Muscle layer of colon (tissue), 2 donors: ENCODE measurements around the gene CASK.

ENCODE experiments used
- H3K27ac ChIP-seq: one replicate; pipeline ENCODE4 v1.7.0; 2013; ENCODE audit warnings: low read depth, mild to moderate bottlenecking, low read length, moderate library complexity
- H3K27me3 ChIP-seq, 2 donors: one replicate each; pipeline ENCODE4 v1.7.0; 2013; ENCODE audit warnings: low read length in 2 of 2, mild to moderate bottlenecking in 2 of 2; ENCODE audit not compliant: insufficient read depth in 2 of 2, control insufficient read depth in 1 of 2
- H3K36me3 ChIP-seq: one replicate; pipeline ENCODE4 v1.7.0; 2013; ENCODE audit warnings: mild to moderate bottlenecking, low read length; ENCODE audit not compliant: insufficient read depth
- H3K4me1 ChIP-seq: one replicate; pipeline ENCODE4 v1.7.0; 2013; ENCODE audit warnings: mild to moderate bottlenecking, low read length; ENCODE audit not compliant: insufficient read depth
- H3K4me3 ChIP-seq, 2 donors: one replicate each; pipeline ENCODE4 v1.7.0; 2013; ENCODE audit warnings: low read length in 2 of 2, low read depth in 1 of 2, mild to moderate bottlenecking in 1 of 2, moderate library complexity in 1 of 2
- H3K9ac ChIP-seq: one replicate; pipeline ENCODE4 v1.7.0; 2013; ENCODE audit warnings: low read length
- H3K9me3 ChIP-seq: one replicate; pipeline ENCODE4 v1.7.0; 2013; ENCODE audit warnings: mild to moderate bottlenecking, low read length
- donor health status: abdominal sarcoma.
- donor health status: Adenocarcinoma of cecum.

Gene CASK

DNA sequence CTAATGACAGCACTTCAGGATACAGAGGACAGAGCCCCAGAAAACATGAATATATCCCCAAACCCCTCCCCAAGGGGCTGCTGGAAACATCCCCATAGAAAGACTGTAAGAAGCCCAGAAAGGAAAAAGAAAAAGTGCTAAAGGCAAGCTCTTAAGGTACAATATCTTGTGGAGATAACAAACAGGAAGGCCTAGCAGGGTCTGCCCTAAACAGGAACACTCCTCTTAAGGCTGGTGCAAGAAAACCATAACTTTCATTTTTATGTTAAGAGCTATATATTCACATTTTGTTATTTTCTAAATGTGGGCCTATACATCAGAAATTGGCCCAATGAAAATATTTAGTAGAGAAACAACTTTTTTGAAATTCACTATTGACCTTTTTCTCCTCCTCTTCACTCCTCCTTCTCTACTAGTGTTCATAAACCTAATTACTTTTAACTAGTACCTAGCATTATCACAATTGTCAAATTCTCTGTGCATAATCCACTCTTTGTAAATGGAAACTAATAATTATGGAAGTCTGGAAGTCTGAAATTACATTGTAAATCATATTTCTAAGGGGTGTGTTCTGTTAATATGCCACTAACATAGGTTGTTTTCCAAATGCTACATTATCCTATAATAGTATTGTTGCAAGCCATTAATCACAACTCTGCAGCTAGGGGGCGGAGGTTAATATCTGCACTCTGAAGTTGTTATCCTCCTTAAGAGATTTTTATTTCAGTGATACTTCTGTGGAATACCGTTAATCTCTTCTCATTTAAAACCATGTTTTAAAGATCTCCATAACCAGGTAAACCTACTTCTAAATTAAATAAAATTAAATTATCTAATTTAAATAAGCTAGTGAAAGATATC lies 59.8 kb downstream of the CASK start:
- Histone ChIP-seq H3K27ac (no peak overlapping the region), H3K36me3 (no peaks in the 10 kb centered on the region), H3K4me3 (no peak overlapping the region), H3K9me3 (no peaks in the 10 kb centered on the region), H3K9ac (no peak overlapping the region), H3K27me3 (no peaks in the 10 kb centered on the region), H3K4me1 (no peaks in the 10 kb centered on the region)

- no peak overlapping the region for H3K9ac ChIP-seq
- H3K4me3 ChIP-seq: no peak overlapping the region
- no peaks in the 10 kb centered on the region for H3K36me3 ChIP-seq
- no peak overlapping the region for H3K27ac ChIP-seq
- no peaks in the 10 kb centered on the region for H3K9me3 ChIP-seq
- peaks cover 0 to 5% of the 10 kb centered on the region in 2 donors for H3K27me3 ChIP-seq
- H3K4me1 ChIP-seq: no peaks in the 10 kb centered on the region
These were observed 60.7 kb downstream of the CASK start for GRCh38 chrX:41862562-41863184.

DNA sequence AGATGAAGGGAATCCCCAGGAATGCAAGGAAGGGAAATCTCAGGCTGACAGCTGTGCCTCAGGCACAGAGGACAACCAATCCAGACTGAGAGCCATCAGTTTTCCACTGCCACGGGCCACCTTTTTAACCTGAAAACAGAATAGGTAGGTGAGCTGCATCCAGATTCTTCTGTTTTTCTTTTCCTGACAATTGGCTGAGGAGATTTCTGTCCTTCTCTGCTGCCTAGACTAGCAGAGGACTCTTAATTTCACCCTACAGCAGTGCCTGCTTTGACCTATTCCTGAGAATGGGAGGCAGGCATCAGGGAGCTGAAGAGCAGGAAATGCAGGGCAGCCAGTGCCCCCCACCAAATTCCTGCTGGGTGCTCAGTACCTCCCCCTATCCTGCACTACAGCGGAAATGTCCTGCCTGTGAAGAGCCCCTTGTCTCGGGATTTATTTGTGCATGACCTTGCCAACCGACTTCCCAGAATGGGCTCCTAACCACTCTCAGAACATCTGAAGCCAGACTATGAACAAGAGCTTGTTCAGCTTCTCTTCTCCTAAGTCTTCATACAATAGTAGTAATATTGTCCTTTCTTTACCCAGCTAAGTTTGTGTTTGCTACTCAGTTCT lies 65.1 kb downstream of the CASK start:
- no peak overlapping the region for H3K27ac ChIP-seq
- H3K4me3 ChIP-seq: no peak overlapping the region
- H3K27me3 ChIP-seq: peaks cover 0 to 5% of the 10 kb centered on the region in 2 donors
- no peaks in the 10 kb centered on the region for H3K9me3 ChIP-seq
- no peaks in the 10 kb centered on the region for H3K4me1 ChIP-seq
- H3K9ac ChIP-seq: no peak overlapping the region
- H3K36me3 ChIP-seq: no peaks in the 10 kb centered on the region

- peaks cover 0 to 5% of the 10 kb centered on the region in 2 donors for H3K27me3 ChIP-seq
- no peak overlapping the region for H3K4me3 ChIP-seq
- no peaks in the 10 kb centered on the region for H3K4me1 ChIP-seq
- no peak overlapping the region for H3K9ac ChIP-seq
- no peaks in the 10 kb centered on the region for H3K36me3 ChIP-seq
- H3K27ac ChIP-seq: no peak overlapping the region
- no peaks in the 10 kb centered on the region for H3K9me3 ChIP-seq
These were observed 65.7 kb downstream of the CASK start for GRCh38 chrX:41857670-41858069.

- Histone ChIP-seq H3K9me3 (peaks cover 15% of the 10 kb centered on the region), H3K36me3 (no peaks in the 10 kb centered on the region), H3K9ac (no peak overlapping the region), H3K27me3 (no peaks in the 10 kb centered on the region), H3K27ac (no peak overlapping the region), H3K4me3 (no peak overlapping the region), H3K4me1 (no peaks in the 10 kb centered on the region)
These were observed 76.6 kb downstream of the CASK start for GRCh38 chrX:41846714-41847113.

- Histone ChIP-seq H3K4me3 (no peak overlapping the region), H3K4me1 (no peaks in the 10 kb centered on the region), H3K9me3 (no peaks in the 10 kb centered on the region), H3K27ac (no peak overlapping the region), H3K36me3 (no peaks in the 10 kb centered on the region), H3K27me3 (peaks cover 0 to 4% of the 10 kb centered on the region in 2 donors), H3K9ac (no peak overlapping the region)
These were observed 85.9 kb downstream of the CASK start for GRCh38 chrX:41837270-41837944.

DNA sequence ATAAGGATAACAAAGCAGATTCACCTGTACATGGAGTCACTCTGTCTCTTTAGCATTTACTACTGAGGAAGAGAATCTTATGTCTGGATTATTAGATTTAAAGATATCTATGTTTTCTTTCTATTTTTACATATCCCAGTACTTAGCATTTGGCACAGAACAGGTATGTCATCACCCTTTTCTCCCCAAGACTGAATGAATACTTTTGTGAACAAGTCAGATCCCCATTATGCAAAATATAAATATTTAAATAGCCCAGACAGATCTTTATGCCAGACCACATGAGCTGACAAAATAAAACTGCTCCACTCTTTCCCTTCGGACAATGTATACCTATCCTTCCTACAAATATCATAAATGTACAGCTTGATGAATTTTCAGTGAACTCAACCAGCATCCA lies 94.5 kb downstream of the CASK start:
- Histone ChIP-seq H3K9me3 (no peaks in the 10 kb centered on the region), H3K36me3 (no peaks in the 10 kb centered on the region), H3K27me3 (peaks cover 0 to 6% of the 10 kb centered on the region in 2 donors), H3K4me3 (no peak overlapping the region), H3K9ac (no peak overlapping the region), H3K27ac (no peak overlapping the region), H3K4me1 (peaks cover 11% of the 10 kb centered on the region)

DNA sequence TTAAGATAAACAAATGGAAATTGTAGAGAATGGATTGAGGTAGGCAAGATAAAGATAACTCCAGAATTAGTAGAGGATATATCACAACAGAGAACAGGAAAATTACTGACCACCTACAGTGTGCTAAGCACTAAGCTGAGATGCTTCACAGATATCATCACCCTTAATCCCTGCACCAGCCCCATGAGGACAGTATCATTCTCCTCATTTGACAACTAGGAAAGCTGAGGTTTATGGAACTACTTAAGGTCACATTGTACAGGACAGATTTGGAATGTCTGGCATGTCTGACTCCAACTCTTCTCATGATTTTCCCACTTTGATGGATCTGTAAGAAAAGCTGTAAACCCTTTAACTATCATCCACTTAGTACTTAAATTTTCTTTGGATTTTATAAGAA lies 95.5 kb downstream of the CASK start:
- Histone ChIP-seq H3K4me3 (no peak overlapping the region), H3K9me3 (no peaks in the 10 kb centered on the region), H3K27me3 (peaks cover 0 to 6% of the 10 kb centered on the region in 2 donors), H3K27ac (no peak overlapping the region), H3K9ac (no peak overlapping the region), H3K36me3 (no peaks in the 10 kb centered on the region), H3K4me1 (peaks cover 11% of the 10 kb centered on the region)

DNA sequence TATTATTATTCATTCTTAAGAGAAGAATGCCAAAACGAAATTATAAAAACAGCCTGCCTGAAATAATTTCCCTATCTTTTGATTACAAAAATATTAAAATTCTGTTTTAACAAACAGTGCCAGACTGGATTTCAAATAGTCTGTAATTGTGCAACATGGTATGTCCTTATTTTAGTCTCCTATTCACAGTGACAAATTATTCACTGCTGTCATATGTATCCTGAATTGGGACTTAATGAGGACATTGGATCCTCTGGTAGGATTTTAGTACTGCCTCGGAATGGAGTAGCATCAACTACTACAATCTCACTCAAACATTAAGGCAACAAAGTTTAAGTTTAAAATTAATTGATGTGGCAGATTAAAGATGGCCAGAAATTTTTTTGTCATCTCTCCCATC lies 97.6 kb downstream of the CASK start:
- Histone ChIP-seq H3K9ac (no peak overlapping the region), H3K27me3 (peaks cover 0 to 6% of the 10 kb centered on the region in 2 donors), H3K4me3 (no peak overlapping the region), H3K36me3 (no peaks in the 10 kb centered on the region), H3K27ac (no peak overlapping the region), H3K4me1 (peaks cover 11% of the 10 kb centered on the region), H3K9me3 (no peaks in the 10 kb centered on the region)

DNA sequence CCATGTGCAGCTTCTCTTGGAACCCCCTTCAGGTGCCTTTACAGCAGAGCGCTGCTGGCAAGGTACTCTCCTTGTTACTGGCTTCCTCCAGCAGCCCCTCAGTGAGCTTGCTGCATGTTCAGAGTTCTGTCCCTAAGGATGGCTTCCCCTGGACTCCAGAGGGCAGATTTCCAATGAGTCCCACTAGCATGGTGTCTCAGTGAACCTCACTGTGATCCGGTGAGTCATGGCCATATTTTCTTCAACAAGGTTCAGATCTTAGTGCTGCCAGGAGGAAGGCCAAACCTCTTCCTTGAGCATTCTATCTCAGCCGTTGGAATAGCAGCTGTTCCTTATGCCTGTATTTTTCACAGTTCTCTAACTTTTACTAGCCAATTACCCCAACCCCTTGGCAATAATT lies 98.8 kb downstream of the CASK start:
- Histone ChIP-seq H3K36me3 (no peaks in the 10 kb centered on the region), H3K27me3 (peaks cover 0 to 6% of the 10 kb centered on the region in 2 donors), H3K9me3 (no peaks in the 10 kb centered on the region), H3K9ac (no peak overlapping the region), H3K27ac (no peak overlapping the region), H3K4me1 (peaks cover 11% of the 10 kb centered on the region), H3K4me3 (no peak overlapping the region)

DNA sequence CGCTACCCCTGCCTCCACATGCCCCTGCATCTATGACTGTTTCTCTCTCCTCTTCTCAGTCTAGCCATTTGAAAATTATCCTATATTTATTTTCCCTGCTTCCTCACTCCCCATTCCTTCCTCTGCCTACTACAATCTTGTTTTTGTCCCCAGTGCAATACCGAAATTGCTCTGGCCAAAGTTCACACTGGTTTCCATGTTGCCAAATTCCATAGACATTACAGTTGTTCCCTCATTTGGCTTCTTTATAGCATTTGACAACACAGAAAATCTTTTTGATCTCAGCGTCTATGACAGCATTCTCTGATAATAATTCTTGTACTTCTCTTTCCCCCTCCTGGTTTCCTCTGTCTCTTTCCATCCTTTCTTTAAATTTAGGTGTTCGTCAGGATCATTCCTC lies 100.0 kb downstream of the CASK start:
- Histone ChIP-seq H3K9ac (no peak overlapping the region), H3K27me3 (peaks cover 0 to 6% of the 10 kb centered on the region in 2 donors), H3K4me1 (peaks cover 7% of the 10 kb centered on the region), H3K4me3 (no peak overlapping the region), H3K27ac (no peak overlapping the region), H3K9me3 (no peaks in the 10 kb centered on the region), H3K36me3 (no peaks in the 10 kb centered on the region)
